ENCODE data around the gene LDHA.

DNA sequence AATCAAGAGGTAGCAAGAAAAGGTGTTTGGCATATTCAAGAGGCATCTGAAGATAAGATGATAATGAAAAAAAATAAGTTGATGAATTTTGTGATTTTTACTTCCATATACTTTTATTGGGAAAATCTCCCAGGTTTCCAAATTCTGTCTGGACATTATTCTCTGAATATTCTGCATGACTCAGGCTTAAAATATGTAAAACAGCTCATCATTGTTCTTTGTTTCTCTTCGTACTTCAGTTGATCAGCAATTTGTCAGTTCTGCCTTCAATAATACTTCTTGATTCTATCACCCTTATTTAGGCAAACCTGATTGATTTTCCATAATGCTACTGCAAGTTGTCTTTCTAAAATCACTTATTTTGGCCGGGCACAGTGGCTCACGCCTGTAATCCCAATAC lies 41.8 kb upstream of the LDHA start:
- TF ChIP-seq, protein P1, sequence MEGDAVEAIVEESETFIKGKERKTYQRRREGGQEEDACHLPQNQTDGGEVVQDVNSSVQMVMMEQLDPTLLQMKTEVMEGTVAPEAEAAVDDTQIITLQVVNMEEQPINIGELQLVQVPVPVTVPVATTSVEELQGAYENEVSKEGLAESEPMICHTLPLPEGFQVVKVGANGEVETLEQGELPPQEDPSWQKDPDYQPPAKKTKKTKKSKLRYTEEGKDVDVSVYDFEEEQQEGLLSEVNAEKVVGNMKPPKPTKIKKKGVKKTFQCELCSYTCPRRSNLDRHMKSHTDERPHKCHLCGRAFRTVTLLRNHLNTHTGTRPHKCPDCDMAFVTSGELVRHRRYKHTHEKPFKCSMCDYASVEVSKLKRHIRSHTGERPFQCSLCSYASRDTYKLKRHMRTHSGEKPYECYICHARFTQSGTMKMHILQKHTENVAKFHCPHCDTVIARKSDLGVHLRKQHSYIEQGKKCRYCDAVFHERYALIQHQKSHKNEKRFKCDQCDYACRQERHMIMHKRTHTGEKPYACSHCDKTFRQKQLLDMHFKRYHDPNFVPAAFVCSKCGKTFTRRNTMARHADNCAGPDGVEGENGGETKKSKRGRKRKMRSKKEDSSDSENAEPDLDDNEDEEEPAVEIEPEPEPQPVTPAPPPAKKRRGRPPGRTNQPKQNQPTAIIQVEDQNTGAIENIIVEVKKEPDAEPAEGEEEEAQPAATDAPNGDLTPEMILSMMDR (IDR thresholded peaks at IDR 0.05): no peak
- TF ChIP-seq POLR2A (IDR thresholded peaks at IDR 0.05): no peak
